GM12878 (cell line): Measurements from ENCODE around the gene CKAP5.

Source experiments
- CREM ChIP-seq: IDR thresholded peaks from 2 replicates; pipeline ENCODE4 v1.6.1; 2014; ENCODE audit warnings: antibody characterized with exemption, low read depth
- YY1 ChIP-seq: IDR thresholded peaks from 2 replicates; pipeline ENCODE4 v1.6.1; 2011; ENCODE audit warnings: low read depth, mild to moderate bottlenecking, low read length
- ZSCAN29 ChIP-seq: fragments of 450-650 bp; IDR thresholded peaks from 2 replicates; pipeline ENCODE4 v1.6.1; 2017; ENCODE audit warnings: mild to moderate bottlenecking, moderate library complexity
- TF ChIP-seq, protein P1 (sequence below), 3 experiments: IDR thresholded peaks in 2 of 3; conservative IDR thresholded peaks in 1 of 3; 2 replicates each; pipeline ENCODE4 v1.5.1; 2011; ENCODE audit warnings: low read depth in 3 of 3, low read length in 3 of 3, mild to moderate bottlenecking in 3 of 3, control low read depth in 2 of 3, moderate library complexity in 2 of 3, inconsistent platforms in 1 of 3, mixed read lengths in 1 of 3; ENCODE audit not compliant: control insufficient read depth in 2 of 3, insufficient read depth in 1 of 3; ENCODE audit errors: extremely low read depth in 1 of 3

DNA sequence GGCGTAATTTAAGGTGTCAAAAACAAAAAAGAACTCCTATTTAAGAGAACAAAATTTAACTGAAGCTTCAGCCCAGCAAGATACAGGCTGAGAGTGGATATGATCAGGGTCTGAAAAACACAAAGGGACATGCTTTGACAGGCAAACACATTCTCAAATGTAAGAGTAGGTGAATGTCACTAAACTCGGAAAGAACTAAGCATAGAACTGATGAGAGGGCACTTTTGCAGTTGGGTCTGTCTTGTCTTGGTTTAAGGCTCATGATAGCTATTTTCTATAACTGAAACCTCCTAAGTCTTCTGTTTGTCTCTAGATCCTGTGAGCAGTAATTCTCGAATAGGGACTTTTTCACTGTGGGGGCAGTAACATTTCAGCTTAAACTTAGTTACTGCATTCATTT lies 100.1 kb downstream of the CKAP5 start:
- TF ChIP-seq YY1, result no peak
- no peak for TF ChIP-seq ZSCAN29
- TF ChIP-seq, protein P1, sequence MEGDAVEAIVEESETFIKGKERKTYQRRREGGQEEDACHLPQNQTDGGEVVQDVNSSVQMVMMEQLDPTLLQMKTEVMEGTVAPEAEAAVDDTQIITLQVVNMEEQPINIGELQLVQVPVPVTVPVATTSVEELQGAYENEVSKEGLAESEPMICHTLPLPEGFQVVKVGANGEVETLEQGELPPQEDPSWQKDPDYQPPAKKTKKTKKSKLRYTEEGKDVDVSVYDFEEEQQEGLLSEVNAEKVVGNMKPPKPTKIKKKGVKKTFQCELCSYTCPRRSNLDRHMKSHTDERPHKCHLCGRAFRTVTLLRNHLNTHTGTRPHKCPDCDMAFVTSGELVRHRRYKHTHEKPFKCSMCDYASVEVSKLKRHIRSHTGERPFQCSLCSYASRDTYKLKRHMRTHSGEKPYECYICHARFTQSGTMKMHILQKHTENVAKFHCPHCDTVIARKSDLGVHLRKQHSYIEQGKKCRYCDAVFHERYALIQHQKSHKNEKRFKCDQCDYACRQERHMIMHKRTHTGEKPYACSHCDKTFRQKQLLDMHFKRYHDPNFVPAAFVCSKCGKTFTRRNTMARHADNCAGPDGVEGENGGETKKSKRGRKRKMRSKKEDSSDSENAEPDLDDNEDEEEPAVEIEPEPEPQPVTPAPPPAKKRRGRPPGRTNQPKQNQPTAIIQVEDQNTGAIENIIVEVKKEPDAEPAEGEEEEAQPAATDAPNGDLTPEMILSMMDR (IDR thresholded peaks at IDR 0.05 in 2 of 3, conservative IDR thresholded peaks at IDR 0.05 in 1 of 3; ENCODE audit: control insufficient read depth in 2 of 3, extremely low read depth in 1 of 3, insufficient read depth in 1 of 3, low read depth in 3 of 3, low read length in 3 of 3), result no peak
- no peak for TF ChIP-seq CREM
